Endothelial cell of umbilical vein (primary cell): ENCODE data around the gene CCDC80.

ENCODE experiments used
- CTCF ChIP-seq, 2 donors: IDR thresholded peaks; 1 replicate in 1 of 2; 2 replicates in 1 of 2; pipeline ENCODE4 v1.5.1; 2011; ENCODE audit warnings: low read length in 2 of 2, mild to moderate bottlenecking in 2 of 2, moderate library complexity in 2 of 2, control low read depth in 1 of 2, inconsistent platforms in 1 of 2, low read depth in 1 of 2; ENCODE audit not compliant: insufficient read depth in 1 of 2; ENCODE audit errors: extremely low read depth in 1 of 2
- JUN ChIP-seq: IDR thresholded peaks from 2 replicates; pipeline ENCODE4 v1.6.1; 2011; ENCODE audit warnings: borderline replicate concordance, low read depth; ENCODE audit not compliant: insufficient read length, insufficient read depth
- POLR2AphosphoS5 ChIP-seq: IDR thresholded peaks from 2 replicates; pipeline ENCODE4 v1.6.1; 2012; ENCODE audit warnings: low read depth, mild to moderate bottlenecking, control low read depth, low read length, moderate library complexity; ENCODE audit not compliant: insufficient read depth

GRCh38 chr3:112653881-112654300 lies 12.9 kb upstream of the CCDC80 start:
- TF ChIP-seq CTCF (IDR thresholded peaks at IDR 0.05; ENCODE audit: extremely low read depth in 1 of 2, insufficient read depth in 1 of 2, low read depth in 1 of 2, low read length in 2 of 2) = no peak
- TF ChIP-seq POLR2AphosphoS5 = no peak
- no peak for TF ChIP-seq JUN
